Stimulated activated CD4-positive, alpha-beta T cell treated with anti-CD3 and anti-CD28 coated beads, Interleukin-1b, Interleukin-23, amount 100 ng/mL, for 1 hour (primary cell): Measurements from ENCODE around the gene KRTAP10-11.
"Not testable (repeated sequence)": the region's sequence is repeated elsewhere in the genome, so short reads cannot be mapped to it uniquely, and the experiment has no call there.

Experiments
- DNase-seq, 2 donors: peaks; one replicate each; pipeline ENCODE4 v3.0.0-alpha.2; 2020; ENCODE audit warnings: low read depth in 2 of 2

KRTAP10-11 gene

GRCh38 chr21:44615466-44615865 lies 30.7 kb upstream of the KRTAP10-11 start:
- no peak for DNase-seq

GRCh38 chr21:44615911-44616590 lies 30.2 kb upstream of the KRTAP10-11 start:
- DNase-seq = no peak

DNA sequence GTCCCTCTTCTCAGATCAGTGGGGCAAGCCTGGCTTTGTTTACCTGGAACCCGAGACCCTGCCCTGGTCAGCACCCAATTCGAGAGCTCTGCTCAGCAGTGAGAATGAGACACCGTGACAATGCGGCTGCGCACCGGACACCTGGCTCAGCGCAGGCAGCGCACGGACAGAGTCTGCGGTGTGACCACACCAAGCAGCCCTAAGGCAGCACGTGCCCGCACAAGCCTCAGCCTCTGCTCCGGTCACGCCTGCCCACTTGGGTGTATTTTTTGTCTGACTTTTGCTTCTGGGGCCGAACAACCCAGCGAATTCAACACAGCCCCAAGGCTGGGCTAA lies 29.7 kb upstream of the KRTAP10-11 start:
- no peak for DNase-seq

DNA sequence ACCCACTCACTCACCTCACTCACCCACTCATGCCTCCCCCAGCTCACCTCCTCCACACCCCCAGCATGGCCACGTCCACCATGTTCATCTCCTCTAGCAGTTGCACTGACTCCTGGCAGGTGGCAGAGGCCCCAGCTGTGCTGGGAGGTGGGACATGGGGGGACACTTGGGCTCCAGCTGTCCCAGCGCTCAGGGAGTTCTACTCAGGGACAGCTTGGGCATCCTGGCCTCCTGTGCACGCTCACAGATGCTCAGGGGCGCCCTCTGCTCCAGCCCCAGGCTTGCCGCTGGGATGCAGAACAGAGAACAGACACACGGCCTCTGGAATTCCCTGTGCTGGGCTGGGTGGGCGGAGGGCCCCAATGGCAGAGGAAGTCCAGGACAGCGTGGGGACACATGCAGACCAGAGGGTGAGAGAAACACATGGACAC lies 29.1 kb upstream of the KRTAP10-11 start:
- DNase-seq = no peak

DNA sequence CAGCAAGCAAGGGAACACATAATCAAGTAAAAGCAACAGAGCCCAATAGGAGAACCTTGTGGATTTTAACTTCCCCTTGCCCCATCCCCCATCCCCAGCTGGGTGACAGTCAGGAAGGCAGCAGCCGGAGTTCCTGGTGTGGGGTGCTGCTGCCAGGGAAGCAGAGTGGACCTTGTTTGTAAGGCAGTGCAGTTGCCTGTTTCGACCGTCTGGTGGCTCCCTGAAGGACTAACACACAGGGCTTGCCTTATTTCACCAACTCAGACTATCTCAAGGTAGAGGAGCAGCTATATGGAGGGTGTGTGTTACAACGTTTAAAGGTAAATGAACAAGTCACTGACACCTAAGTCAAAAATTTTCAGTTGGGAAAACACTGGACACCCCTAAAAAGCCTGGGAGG lies 27.7 kb upstream of the KRTAP10-11 start:
- no peak for DNase-seq

DNA sequence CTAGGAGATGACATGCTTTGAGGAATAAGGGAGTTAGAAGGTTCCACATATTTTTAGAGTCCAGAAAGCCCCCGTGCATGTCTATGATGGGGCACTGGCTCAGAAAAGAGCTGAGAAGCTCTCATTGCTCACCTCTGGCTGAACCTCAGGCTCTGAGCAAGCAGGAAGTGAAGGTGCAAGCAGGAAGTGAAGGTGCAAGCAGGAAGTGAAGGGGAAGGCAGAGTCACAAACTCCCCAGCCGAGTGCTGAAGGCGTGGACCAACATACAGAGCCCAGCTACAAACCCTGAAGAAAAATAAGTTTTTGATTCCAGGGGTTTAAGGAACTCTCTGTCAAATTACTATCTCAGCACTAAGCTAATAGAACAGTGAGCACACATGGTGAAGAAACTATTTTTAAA lies 27.3 kb upstream of the KRTAP10-11 start:
- DNase-seq = peak in 1 of 2 donors; percentile 29

DNA sequence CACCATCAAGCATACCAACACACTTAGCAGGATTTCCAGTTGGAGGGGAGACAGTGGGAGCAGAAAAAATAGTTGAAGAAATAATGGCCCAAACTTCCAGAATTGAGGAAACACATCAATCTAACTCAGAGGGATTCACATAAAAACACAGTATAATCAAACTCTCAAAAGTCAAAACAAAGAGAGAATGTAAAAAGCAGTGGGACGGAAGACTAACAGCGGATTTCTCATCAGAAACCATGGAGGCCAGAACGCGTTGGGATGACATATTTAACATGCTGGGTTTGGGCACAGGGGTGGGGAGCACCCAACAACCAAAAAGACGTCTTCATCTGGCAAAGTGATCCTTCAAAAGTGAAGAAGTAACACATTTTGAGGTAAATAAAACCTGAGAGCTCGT lies 26.3 kb upstream of the KRTAP10-11 start:
- no peak for DNase-seq

GRCh38 chr21:44623575-44623974 lies 22.6 kb upstream of the KRTAP10-11 start:
- DNase-seq = no peak

DNA sequence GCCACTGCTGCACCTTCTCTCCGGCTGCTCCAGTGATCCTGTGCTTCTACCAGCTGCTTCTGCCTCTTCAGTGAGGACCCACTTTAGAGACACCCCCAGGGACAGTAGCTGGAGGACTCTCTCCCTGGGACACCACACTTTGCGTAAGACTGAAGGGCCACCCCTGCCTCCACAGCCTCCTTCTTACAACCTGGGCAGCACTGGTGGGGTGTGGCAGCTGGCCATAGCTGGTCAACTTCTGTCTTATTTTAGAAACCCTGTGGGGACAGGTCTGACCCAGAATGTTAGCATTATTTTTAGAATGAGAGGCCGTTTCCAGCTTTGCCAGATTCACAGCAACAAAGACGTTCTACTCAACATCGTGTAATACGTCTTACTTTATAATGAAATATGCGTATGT lies 20.5 kb upstream of the KRTAP10-11 start:
- DNase-seq = no peak

DNA sequence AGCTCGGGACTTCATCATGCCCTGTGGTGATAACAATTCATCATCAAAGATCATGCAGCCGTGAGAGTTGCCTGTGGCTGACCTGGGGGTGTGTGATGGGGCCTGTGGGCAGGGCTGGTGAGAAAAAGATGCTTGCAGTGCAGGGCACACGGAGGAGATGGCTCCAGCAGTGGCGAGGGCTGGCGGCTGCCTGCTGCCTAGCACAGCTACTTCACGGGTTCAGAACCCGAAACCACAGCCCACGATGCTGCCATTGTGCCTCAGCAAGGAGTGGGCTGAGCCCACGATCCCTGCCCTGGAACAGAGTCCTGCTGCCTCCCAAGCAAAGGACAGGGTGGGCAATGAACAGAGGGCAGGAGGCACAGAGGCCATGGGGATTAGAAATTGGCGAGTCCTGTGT lies 20.0 kb upstream of the KRTAP10-11 start:
- DNase-seq = no peak

GRCh38 chr21:44626673-44627143 lies 19.5 kb upstream of the KRTAP10-11 start, which contains the start of gene KRTAP10-9:
Gene KRTAP10-9, plus strand, starts transcription at chr21:44627093. Its CDS starts 79 bp downstream, at chr21:44627172.
- DNase-seq = no peak

DNA sequence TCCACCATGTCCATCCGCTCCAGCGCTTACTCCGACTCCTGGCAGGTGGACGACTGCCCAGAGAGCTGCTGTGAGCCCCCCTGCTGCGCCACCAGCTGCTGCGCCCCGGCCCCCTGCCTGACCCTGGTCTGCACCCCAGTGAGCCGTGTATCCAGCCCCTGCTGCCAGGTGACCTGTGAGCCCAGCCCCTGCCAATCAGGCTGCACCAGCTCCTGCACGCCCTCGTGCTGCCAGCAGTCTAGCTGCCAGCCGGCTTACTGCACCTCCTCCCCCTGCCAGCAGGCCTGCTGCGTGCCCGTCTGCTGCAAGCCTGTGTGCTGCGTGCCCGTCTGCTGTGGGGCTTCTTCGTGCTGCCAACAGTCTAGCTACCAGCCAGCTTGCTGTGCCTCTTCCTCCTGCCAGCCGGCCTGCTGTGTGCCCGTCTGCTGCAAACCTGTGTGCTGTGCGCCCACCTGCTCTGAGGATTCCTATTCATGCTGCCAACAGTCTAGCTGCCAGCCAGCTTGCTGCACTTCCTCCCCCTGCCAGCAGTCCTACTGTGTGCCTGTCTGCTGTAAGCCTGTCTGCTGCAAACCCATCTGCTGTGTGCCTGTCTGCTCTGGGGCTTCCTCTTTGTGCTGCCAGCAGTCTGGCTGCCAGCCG lies 18.9 kb upstream of the KRTAP10-11 start:
- not testable (repeated sequence) for DNase-seq

DNA sequence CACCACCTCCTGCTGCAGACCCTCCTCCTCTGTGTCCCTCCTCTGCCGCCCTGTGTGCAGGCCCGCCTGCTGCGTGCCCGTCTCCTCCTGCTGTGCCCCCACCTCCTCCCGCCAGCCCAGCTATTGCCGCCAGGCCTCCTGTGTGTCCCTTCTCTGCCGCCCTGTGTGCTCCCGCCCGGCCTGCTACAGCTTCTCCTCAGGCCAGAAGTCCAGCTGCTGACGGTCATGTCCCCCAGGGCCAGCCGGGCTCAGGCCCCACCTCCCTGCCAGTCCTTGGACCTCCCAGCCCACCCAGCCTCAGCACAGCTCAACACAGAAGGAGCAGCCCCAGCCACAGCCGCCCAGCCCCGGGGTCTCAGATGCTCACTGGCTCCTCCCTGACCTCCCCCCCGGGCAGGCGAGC lies 18.4 kb upstream of the KRTAP10-11 start:
- not testable (repeated sequence) for DNase-seq

DNA sequence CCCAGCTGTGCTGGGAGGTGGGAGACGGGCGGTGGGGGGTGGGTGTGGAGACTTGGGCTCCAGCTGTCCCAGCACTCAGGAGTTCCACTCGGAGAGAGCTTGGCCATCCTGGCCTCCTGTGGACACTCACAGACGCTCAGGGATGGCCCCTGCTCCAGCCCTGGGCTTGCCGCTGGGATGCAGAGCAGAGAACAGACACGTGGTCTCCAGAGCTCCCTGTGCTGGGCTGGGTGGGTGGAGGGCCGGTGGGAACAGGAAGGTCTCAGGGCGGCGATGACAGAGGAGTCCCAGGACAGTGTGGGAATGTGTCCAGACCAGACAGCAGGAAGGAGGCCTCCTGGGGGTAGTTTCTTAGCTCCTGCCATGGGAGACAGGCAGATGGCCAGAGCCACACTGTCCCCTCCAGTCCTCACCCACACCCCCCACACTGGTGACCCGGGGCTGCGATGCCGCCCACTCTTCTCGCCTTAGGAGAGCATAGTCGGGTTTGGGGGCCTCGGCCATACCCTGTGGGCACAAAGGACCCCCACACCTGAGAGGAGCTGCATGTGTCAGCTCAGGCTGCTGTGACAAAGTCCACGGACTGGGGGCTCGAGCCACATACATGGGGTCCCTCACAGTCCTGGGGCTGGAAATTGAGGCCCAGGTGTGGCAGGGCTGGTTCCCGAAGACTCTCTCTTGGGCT lies 17.4 kb upstream of the KRTAP10-11 start:
- DNase-seq = no peak

GRCh38 chr21:44630440-44630839 lies 15.8 kb upstream of the KRTAP10-11 start:
- DNase-seq = no peak

GRCh38 chr21:44632067-44632466 lies 14.1 kb upstream of the KRTAP10-11 start:
- DNase-seq = no peak

DNA sequence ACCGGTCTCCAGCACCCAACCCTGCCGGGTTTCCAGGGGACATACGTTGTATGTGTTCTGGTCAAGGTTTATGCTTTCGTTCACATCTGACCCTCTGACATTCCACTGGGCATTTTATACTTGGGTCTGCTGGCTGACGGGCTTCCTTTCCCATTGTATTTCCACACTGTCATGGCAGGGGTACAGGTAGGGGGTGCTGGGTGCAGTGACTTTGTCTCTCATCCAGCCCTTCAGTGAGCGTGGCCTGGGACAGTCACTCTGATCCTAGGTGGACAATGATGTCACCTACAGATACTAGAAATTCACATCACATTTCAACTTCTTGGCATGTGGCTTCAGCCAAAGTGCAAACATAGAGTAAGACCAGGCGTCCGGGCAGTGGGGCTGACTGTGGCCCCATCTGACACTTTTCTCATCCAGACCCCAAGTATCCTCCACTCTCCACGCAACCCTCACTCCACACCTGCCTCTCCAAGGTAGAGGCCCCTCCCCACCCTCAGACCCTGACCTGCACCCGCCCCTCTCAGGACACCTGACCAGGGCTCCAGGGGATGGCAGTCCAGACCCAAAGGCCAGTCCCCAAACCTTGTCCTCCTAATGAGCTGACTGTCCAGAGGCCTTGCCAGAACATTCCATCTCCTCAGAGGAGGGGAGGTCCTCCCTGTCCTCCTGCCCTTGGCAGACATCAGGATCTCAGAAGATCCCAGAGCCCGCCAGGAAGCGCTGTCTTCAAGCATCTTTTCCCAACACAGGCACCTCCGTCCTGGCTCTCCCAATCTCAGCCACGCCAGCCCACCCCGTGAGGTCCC lies 9.8 kb upstream of the KRTAP10-11 start:
- DNase-seq = no peak

DNA sequence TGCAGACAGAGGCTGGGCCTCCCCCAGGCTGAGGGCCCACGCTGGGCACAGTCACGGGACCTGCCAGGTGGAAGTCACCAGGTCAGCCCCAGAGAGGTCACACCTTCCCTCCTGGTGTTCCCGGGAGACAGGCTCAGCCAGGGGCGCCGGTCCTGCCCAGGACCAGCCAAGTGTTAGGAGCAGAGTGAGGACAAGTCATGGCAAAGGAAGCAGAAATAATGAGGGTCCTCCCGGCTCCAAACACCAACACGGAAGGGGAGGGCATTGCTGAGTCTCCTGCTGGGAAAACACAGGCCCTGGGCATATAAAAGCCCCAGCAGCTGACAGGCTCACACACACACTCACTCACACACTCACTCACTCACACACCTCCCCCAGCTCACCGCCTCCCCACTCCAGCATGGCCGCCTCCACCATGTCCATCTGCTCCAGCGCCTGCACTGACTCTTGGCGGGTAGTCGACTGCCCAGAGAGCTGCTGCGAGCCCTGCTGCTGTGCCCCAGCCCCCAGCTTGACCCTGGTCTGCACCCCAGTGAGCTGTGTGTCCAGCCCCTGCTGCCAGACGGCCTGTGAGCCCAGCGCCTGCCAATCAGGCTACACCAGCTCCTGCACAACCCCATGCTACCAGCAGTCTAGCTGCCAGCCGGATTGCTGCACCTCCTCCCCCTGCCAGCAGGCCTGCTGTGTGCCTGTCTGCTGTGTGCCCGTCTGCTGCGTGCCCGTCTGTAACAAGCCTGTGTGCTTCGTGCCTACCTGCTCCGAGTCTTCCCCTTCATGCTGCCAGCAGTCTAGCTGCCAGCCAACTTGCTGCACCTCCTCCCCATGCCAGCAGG lies 9.0 kb upstream of the KRTAP10-11 start, which contains the start of gene KRTAP10-10:
TSS of gene KRTAP10-10 (plus strand) at position 339 of the 833 bp plus-strand sequence. CDS start at position 401, 62 bp downstream.
- no peak for DNase-seq

- not testable (repeated sequence) for DNase-seq
Measured at GRCh38 chr21:44637851-44638348, 8.3 kb upstream of the KRTAP10-11 start.

- DNase-seq = not testable (repeated sequence)
Measured at GRCh38 chr21:44638506-44639330, 7.5 kb upstream of the KRTAP10-11 start.
